HL-60 (cell line): ENCODE data around the gene ZFR.

ENCODE experiments used
- DNase-seq, 2 experiments: peaks; one replicate each; pipeline ENCODE4 v3.0.0-alpha.2; 2010 to 2020; ENCODE audit warnings: low read depth in 1 of 2, low spot score in 1 of 2
- H3K27ac ChIP-seq: fragments of 250-450 bp; sonication (Bioruptor Pico); replicated peaks from 2 replicates; pipeline ENCODE4 v1.5.1; 2020; ENCODE audit warnings: mild to moderate bottlenecking, moderate library complexity
- H3K27me3 ChIP-seq: fragments of 250-450 bp; sonication (Bioruptor Pico); 2 replicates; pipeline ENCODE4 v1.5.1; 2021; ENCODE audit warnings: mild to moderate bottlenecking, moderate library complexity; ENCODE audit not compliant: insufficient read depth, poor library complexity, severe bottlenecking
- H3K4me3 ChIP-seq: replicated peaks from 2 replicates; pipeline ENCODE4 v1.5.1; 2011; ENCODE audit warnings: mild to moderate bottlenecking, control low read depth, low read length; ENCODE audit not compliant: insufficient read depth
- GABPA ChIP-seq: IDR thresholded peaks from 2 replicates; pipeline ENCODE4 v1.6.1; 2012; ENCODE audit warnings: low read depth
- POLR2AphosphoS5 ChIP-seq: IDR thresholded peaks from 2 replicates; pipeline ENCODE4 v1.6.1; 2012; ENCODE audit warnings: low read depth
- REST ChIP-seq: IDR thresholded peaks from 2 replicates; pipeline ENCODE4 v1.6.1; 2012; ENCODE audit warnings: low read depth; ENCODE audit not compliant: insufficient replicate concordance
- SPI1 ChIP-seq: IDR thresholded peaks from 2 replicates; pipeline ENCODE4 v1.6.1; 2012; ENCODE audit warnings: low read depth, mild to moderate bottlenecking, borderline replicate concordance
- TF ChIP-seq, protein P1 (sequence below): IDR thresholded peaks from one replicate; pipeline ENCODE4 v1.5.1; 2011; ENCODE audit warnings: low read length, control low read depth, inconsistent platforms; ENCODE audit not compliant: insufficient read depth

Gene ZFR

DNA sequence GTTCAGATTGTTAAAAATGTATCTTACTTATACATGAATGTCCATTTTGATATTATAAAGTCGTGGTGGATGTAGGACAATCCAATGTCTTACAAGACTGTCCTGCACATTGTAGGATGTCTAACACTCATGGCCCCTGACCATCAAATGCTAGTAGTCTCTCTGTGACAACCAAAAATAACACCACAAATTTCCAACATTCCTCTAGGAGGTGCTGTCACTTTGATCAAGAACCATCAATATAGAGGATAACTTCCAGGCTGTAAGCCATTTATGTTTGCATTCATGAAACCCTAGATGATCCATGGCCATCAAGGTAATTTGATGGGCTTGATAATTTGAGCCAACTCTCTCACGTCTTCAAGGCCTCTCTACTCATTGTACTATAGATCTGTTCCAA lies 20.5 kb upstream of the ZFR start:
- Histone ChIP-seq H3K27me3 (no peaks in the 10 kb centered on the region), H3K27ac (no peak overlapping the region), H3K4me3 (no peak overlapping the region)
- TF ChIP-seq GABPA (no peak), POLR2AphosphoS5 (no peak), REST (no peak), SPI1 (no peak)
- TF ChIP-seq, protein P1, sequence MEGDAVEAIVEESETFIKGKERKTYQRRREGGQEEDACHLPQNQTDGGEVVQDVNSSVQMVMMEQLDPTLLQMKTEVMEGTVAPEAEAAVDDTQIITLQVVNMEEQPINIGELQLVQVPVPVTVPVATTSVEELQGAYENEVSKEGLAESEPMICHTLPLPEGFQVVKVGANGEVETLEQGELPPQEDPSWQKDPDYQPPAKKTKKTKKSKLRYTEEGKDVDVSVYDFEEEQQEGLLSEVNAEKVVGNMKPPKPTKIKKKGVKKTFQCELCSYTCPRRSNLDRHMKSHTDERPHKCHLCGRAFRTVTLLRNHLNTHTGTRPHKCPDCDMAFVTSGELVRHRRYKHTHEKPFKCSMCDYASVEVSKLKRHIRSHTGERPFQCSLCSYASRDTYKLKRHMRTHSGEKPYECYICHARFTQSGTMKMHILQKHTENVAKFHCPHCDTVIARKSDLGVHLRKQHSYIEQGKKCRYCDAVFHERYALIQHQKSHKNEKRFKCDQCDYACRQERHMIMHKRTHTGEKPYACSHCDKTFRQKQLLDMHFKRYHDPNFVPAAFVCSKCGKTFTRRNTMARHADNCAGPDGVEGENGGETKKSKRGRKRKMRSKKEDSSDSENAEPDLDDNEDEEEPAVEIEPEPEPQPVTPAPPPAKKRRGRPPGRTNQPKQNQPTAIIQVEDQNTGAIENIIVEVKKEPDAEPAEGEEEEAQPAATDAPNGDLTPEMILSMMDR = no peak
- DNase-seq = no peak

GRCh38 chr5:32462618-32463017 lies 18.1 kb upstream of the ZFR start:
- DNase-seq = no peak
- Histone ChIP-seq H3K27ac (no peak overlapping the region), H3K4me3 (no peak overlapping the region), H3K27me3 (no peaks in the 10 kb centered on the region)
- TF ChIP-seq REST (no peak), POLR2AphosphoS5 (no peak), SPI1 (no peak), GABPA (no peak)
- TF ChIP-seq, protein P1 = no peak

GRCh38 chr5:32461441-32462120 lies 17.0 kb upstream of the ZFR start:
- no peak for DNase-seq
- no peaks in the 10 kb centered on the region for H3K27me3 ChIP-seq
- TF ChIP-seq, protein P1 = no peak
- TF ChIP-seq GABPA (no peak), POLR2AphosphoS5 (no peak), REST (no peak), SPI1 (no peak)
- H3K4me3 ChIP-seq = no peak overlapping the region
- H3K27ac ChIP-seq = no peak overlapping the region
